Common myeloid progenitor, CD34-positive (primary cell): ENCODE results near the gene FBXO21.
"Not testable (repeated sequence)": the region's sequence is repeated elsewhere in the genome, so short reads cannot be mapped to it uniquely, and the experiment has no call there.

Source experiments
- CTCF ChIA-PET: fragments of 350-600 bp; sonication (Branson Sonifier 250); formaldehyde crosslinking; loops from one replicate; lab custom pipeline; 2021; ENCODE audit warnings: antibody characterized with exemption; lab: Charles Lee
- POLR2A ChIA-PET: fragments of 350-600 bp; sonication (Branson Sonifier 250); formaldehyde crosslinking; loops from one replicate; lab custom pipeline; 2021; ENCODE audit warnings: antibody characterized with exemption; lab: Charles Lee
- DNase-seq, 3 donors: peaks; one replicate each; pipeline versions ENCODE4 v3.0.0 to v3.0.0-alpha.2; 2013
- H3K27ac ChIP-seq, 2 experiments: 1 replicate in 1 of 2; 2 replicates in 1 of 2; pipeline ENCODE4 v1.7.0; 2013; ENCODE audit warnings: inconsistent platforms in 2 of 2, low read length in 2 of 2, mild to moderate bottlenecking in 2 of 2, low read depth in 1 of 2, moderate library complexity in 1 of 2; ENCODE audit not compliant: severe bottlenecking in 2 of 2, insufficient read depth in 1 of 2, poor library complexity in 1 of 2
- H3K27me3 ChIP-seq, 5 experiments: replicated peaks in 2 of 5; 1 replicate in 3 of 5; 2 replicates in 2 of 5; pipeline versions ENCODE4 v1.6.1 to v1.7.0; 2013; ENCODE audit warnings: low read length in 4 of 5, mild to moderate bottlenecking in 2 of 5, moderate library complexity in 2 of 5, inconsistent platforms in 1 of 5; ENCODE audit not compliant: insufficient read depth in 5 of 5, control insufficient read depth in 4 of 5
- H3K36me3 ChIP-seq, 4 experiments: 1 replicate in 2 of 4; 2 replicates in 2 of 4; pipeline versions ENCODE4 v1.6.1 to v1.7.0; 2013; ENCODE audit warnings: low read length in 3 of 4, control low read depth in 1 of 4, mild to moderate bottlenecking in 1 of 4; ENCODE audit not compliant: control insufficient read depth in 4 of 4, insufficient read depth in 4 of 4
- H3K4me1 ChIP-seq, 4 experiments: 1 replicate in 3 of 4; 2 replicates in 1 of 4; pipeline versions ENCODE4 v1.6.1 to v1.7.1; 2013; ENCODE audit warnings: low read length in 3 of 4, mild to moderate bottlenecking in 3 of 4, control low read depth in 1 of 4, inconsistent platforms in 1 of 4, moderate library complexity in 1 of 4; ENCODE audit not compliant: control insufficient read depth in 4 of 4, insufficient read depth in 4 of 4; ENCODE audit errors: control extremely low read depth in 1 of 4
- H3K4me3 ChIP-seq, 7 experiments: 1 replicate in 4 of 7; 2 replicates in 3 of 7; pipeline versions ENCODE4 v1.5.1 to v1.7.0; 2013; ENCODE audit warnings: mild to moderate bottlenecking in 7 of 7, low read length in 6 of 7, moderate library complexity in 6 of 7, inconsistent platforms in 2 of 7, low read depth in 2 of 7, control low read depth in 1 of 7; ENCODE audit not compliant: insufficient read depth in 4 of 7, control insufficient read depth in 1 of 7; ENCODE audit errors: extremely low read depth in 1 of 7
- H3K9me3 ChIP-seq, 5 experiments: 1 replicate in 4 of 5; 2 replicates in 1 of 5; pipeline versions ENCODE4 v1.6.1 to v1.7.1; 2013; ENCODE audit warnings: low read length in 4 of 5, mild to moderate bottlenecking in 2 of 5, inconsistent platforms in 1 of 5, low read depth in 1 of 5, moderate library complexity in 1 of 5; ENCODE audit not compliant: control insufficient read depth in 4 of 5, insufficient read depth in 2 of 5; ENCODE audit errors: control extremely low read depth in 1 of 5
- WGBS: methylation state at CpG from one replicate; pipeline ENCODE4 v1.1.5; 2013; ENCODE audit not compliant: insufficient coverage; 5-methylcytosine and 5-hydroxymethylcytosine counted together

Gene FBXO21

GRCh38 chr12:117227000-117227653 lies 36.9 kb upstream of the FBXO21 start:
- ChIA-PET CTCF (interaction anchor here (1.3 kb wide), 3 partner anchors 9 to 14 kb away, joined by 3 to 4 read pairs (median 4); no protein-coding TSS in a partner anchor), POLR2A (no interaction called here)
- Histone ChIP-seq H3K27me3 (peaks cover 0 to 23% (median 2%) of the 10 kb centered on the region in 5 experiments), H3K4me3 (no peak overlapping the region), H3K36me3 (no peaks in the 10 kb centered on the region), H3K9me3 (no peaks in the 10 kb centered on the region), H3K27ac (no peak overlapping the region), H3K4me1 (no peaks in the 10 kb centered on the region)
- 47% methylated on average over 10 of the region's 12 CpGs for WGBS
- no peak for DNase-seq

GRCh38 chr12:117226505-117226904 lies 36.2 kb upstream of the FBXO21 start:
- ChIA-PET CTCF (interaction anchor here (1.3 kb wide), 3 partner anchors 10 to 14 kb away, joined by 3 to 4 read pairs (median 4); no protein-coding TSS in a partner anchor), POLR2A (no interaction called here)
- Histone ChIP-seq H3K27me3 (peaks cover 0 to 21% (median 2%) of the 10 kb centered on the region in 5 experiments), H3K4me1 (no peaks in the 10 kb centered on the region), H3K27ac (no peak overlapping the region), H3K36me3 (no peaks in the 10 kb centered on the region), H3K9me3 (no peaks in the 10 kb centered on the region), H3K4me3 (no peak overlapping the region)
- no peak for DNase-seq
- 94% methylated on average over 6 of the region's 10 CpGs for WGBS

GRCh38 chr12:117225179-117225578 lies 34.9 kb upstream of the FBXO21 start:
- no peak overlapping the region for H3K4me3 ChIP-seq
- H3K36me3 ChIP-seq = no peaks in the 10 kb centered on the region
- WGBS = 95% methylated on average over 4 of the region's 6 CpGs
- peaks cover 0 to 24% (median 2%) of the 10 kb centered on the region in 5 experiments for H3K27me3 ChIP-seq
- no peak for DNase-seq
- CTCF ChIA-PET = no interaction called here
- POLR2A ChIA-PET = no interaction called here
- no peaks in the 10 kb centered on the region for H3K4me1 ChIP-seq
- no peak overlapping the region for H3K27ac ChIP-seq
- H3K9me3 ChIP-seq = no peaks in the 10 kb centered on the region

DNA sequence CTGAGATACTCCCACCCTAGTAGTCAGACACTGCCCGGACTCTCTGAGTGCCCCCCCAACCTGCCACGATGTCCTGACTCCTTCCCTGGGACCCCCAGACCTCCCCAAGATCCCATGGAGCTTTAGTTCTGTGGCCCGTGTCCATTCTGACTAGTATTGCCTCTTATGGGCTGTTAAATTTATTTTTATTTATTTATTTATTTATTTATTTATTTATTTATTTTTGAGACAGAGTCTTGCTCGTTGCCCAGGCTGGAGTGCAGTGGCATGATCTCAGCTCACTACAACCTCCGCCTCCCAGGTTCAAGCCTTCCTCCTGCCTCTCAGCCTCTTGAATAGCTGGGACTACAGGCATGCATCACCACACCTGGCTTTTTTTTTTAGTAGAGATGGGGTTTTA lies 30.7 kb upstream of the FBXO21 start:
- H3K27ac ChIP-seq, H3K9me3 ChIP-seq, H3K4me3 ChIP-seq, POLR2A ChIA-PET, DNase-seq, H3K4me1 ChIP-seq, H3K36me3 ChIP-seq: not testable (repeated sequence)
- WGBS = 94% methylated on average over 2 of the region's 5 CpGs
- peaks cover 0 to 27% (median 2%) of the 10 kb centered on the region in 5 experiments for H3K27me3 ChIP-seq
- CTCF ChIA-PET = interaction anchor here (0.8 to 1.9 kb wide), 2 partner anchors 14 to 34 kb away, joined by 3 to 8 read pairs; no protein-coding TSS in a partner anchor

- Histone ChIP-seq H3K9me3 (no peaks in the 10 kb centered on the region), H3K36me3 (no peaks in the 10 kb centered on the region), H3K27me3 (peaks cover 0 to 33% (median 4%) of the 10 kb centered on the region in 5 experiments), H3K27ac (no peak overlapping the region), H3K4me3 (no peak overlapping the region), H3K4me1 (no peaks in the 10 kb centered on the region)
- ChIA-PET CTCF (no interaction called here), POLR2A (no interaction called here)
- 91% methylated on average over 5 of the region's 7 CpGs for WGBS
- no peak for DNase-seq
Observed at GRCh38 chr12:117218149-117218548, 27.9 kb upstream of the FBXO21 start.

- 85% methylated on average over 5 of the region's 5 CpGs for WGBS
- Histone ChIP-seq H3K4me3 (no peak overlapping the region), H3K9me3 (no peaks in the 10 kb centered on the region), H3K27ac (no peak overlapping the region), H3K27me3 (peaks cover 0 to 33% (median 7%) of the 10 kb centered on the region in 5 experiments), H3K4me1 (no peaks in the 10 kb centered on the region), H3K36me3 (no peaks in the 10 kb centered on the region)
- POLR2A ChIA-PET = no interaction called here
- DNase-seq = no peak
- CTCF ChIA-PET = no interaction called here
Observed at GRCh38 chr12:117216686-117217085, 26.4 kb upstream of the FBXO21 start.

DNA sequence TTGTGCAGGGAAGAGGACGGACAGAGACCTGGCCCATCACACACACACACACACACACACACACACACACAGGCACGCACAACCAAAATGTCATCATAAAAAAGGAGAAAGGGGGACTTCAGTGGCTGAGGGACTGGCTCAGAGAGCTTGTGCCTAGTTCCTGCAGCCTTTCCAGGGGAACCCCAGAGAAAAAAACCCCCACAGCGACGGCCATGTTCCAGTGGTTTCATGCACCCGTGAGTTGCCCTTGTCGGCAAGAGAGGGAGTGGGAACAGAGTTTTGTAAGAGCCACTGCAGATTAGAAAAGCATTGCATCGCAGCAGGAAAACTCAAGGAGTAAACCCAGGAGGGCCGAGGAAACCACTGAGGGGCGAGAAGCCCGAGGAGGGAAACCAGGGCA lies 24.5 kb upstream of the FBXO21 start:
- no peak for DNase-seq
- H3K9me3 ChIP-seq = no peaks in the 10 kb centered on the region
- CTCF ChIA-PET = no interaction called here
- H3K27me3 ChIP-seq = peaks cover 0 to 26% (median 7%) of the 10 kb centered on the region in 5 experiments
- WGBS = 74% methylated on average over 8 of the region's 10 CpGs
- H3K4me3 ChIP-seq = no peak overlapping the region
- H3K27ac ChIP-seq = no peak overlapping the region
- POLR2A ChIA-PET = no interaction called here
- H3K36me3 ChIP-seq = no peaks in the 10 kb centered on the region
- no peaks in the 10 kb centered on the region for H3K4me1 ChIP-seq
